CD4-positive, alpha-beta T cell treated with Interleukin-17A for 4 hours (primary cell): ENCODE measurements around the gene PLIN4.

Experiments
- DNase-seq: peaks from one replicate; pipeline ENCODE4 v3.0.0-alpha.2; 2020; ENCODE audit warnings: mixed read lengths

The PLIN4 gene

GRCh38 chr19:4505570-4506448 lies 12.5 kb downstream of the PLIN4 start:
- no peak for DNase-seq

GRCh38 chr19:4504891-4505569 lies 13.3 kb downstream of the PLIN4 start:
- DNase-seq: no peak

GRCh38 chr19:4504297-4504701 lies 14.0 kb downstream of the PLIN4 start:
- DNase-seq: no peak

- DNase-seq: no peak
Measured at GRCh38 chr19:4503825-4504170, 14.5 kb downstream of the PLIN4 start.

- no peak for DNase-seq
Measured at GRCh38 chr19:4503132-4503824, 15.0 kb downstream of the PLIN4 start.

GRCh38 chr19:4502282-4503131 lies 15.8 kb downstream of the PLIN4 start:
- DNase-seq: no peak

- DNase-seq: no peak
Measured at GRCh38 chr19:4501691-4502090, 16.6 kb downstream of the PLIN4 start.

- no peak for DNase-seq
Measured at GRCh38 chr19:4500841-4501591, 17.3 kb downstream of the PLIN4 start.

GRCh38 chr19:4499855-4500254 lies 18.4 kb downstream of the PLIN4 start:
- DNase-seq: no peak

GRCh38 chr19:4499318-4499717 lies 19.0 kb downstream of the PLIN4 start:
- DNase-seq: no peak

- no peak for DNase-seq
Measured at GRCh38 chr19:4498694-4499093, 19.6 kb downstream of the PLIN4 start.

GRCh38 chr19:4497770-4498389 lies 20.4 kb downstream of the PLIN4 start:
- DNase-seq: no peak

- no peak for DNase-seq
Measured at GRCh38 chr19:4496304-4496703, 22.0 kb downstream of the PLIN4 start.

GRCh38 chr19:4495471-4495870 lies 22.8 kb downstream of the PLIN4 start:
- no peak for DNase-seq

GRCh38 chr19:4494691-4495064 lies 23.6 kb downstream of the PLIN4 start:
- no peak for DNase-seq

- no peak for DNase-seq
Measured at GRCh38 chr19:4493929-4494690, 24.2 kb downstream of the PLIN4 start.

- no peak for DNase-seq
Measured at GRCh38 chr19:4493104-4493928, 25.0 kb downstream of the PLIN4 start.

- DNase-seq: no peak
Measured at GRCh38 chr19:4492337-4493103, 25.8 kb downstream of the PLIN4 start.

GRCh38 chr19:4491446-4491845 lies 26.8 kb downstream of the PLIN4 start:
- DNase-seq: no peak
